Fibroblast of lung (primary cell): ENCODE results near the gene CPT1C.

ENCODE experiments used
- CTCF ChIP-seq, 2 donors: IDR thresholded peaks in 1 of 2; conservative IDR thresholded peaks in 1 of 2; 1 replicate in 1 of 2; 2 replicates in 1 of 2; pipeline ENCODE4 v1.5.1; 2011 to 2012; ENCODE audit warnings: low read length in 2 of 2, control low read depth in 1 of 2, inconsistent platforms in 1 of 2, low read depth in 1 of 2, mild to moderate bottlenecking in 1 of 2
- EZH2 ChIP-seq: IDR thresholded peaks from 2 replicates; pipeline ENCODE4 v1.5.1; 2012; ENCODE audit warnings: low read length, control low read depth, mild to moderate bottlenecking; ENCODE audit errors: missing control alignments

DNA sequence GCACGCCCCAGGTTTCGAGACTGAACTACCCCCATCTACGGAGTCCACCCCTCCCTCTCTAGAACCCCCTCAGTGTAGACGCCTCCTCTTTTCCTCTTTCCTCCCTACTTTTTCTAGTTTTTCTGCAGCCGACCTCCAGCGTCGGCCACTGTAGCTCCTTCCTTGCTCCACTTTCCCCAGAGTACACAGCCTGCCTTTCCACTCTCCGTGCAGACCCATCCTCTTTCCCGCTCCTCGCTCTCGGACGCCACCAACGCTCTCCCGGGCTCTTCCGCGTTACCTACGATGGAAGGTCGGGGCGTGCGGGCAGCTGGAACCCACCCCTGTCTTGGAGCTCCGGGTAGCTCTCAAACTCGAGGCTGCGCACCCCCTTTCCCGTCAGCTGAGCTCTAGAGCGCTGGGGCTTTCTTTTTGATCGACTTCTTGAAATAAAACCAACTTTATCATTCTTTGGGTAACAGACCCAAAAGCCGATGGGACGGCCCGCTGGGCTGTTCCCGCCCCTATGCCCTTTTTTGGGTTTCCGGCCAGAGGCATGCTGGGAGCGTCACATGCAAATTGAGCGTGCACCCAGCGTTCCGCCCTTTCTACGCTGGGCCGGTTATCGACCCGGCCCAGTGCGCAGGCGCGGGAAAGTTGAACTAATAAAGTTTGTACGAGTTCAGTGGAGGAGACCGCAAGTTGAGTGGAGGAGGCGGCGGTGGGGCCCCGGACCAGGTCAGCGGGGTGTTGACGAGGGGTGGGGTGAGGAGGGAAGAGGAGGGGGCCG is 25.4 kb upstream of the CPT1C start, which contains the start of the genes BCL2L12 and IRF3:
- no peak for TF ChIP-seq CTCF (conservative IDR thresholded peaks at IDR 0.05 in 1 of 2, IDR thresholded peaks at IDR 0.05 in 1 of 2; ENCODE audit: low read depth in 1 of 2, low read length in 2 of 2)
- TF ChIP-seq EZH2: no peak
